K562 treated with DMSO at 1 percent for 48 hours (cell line): Measurements from ENCODE around the gene LGALS3. TPM values are rescaled to one million over a fixed set of nuclear protein-coding genes. Genes with fewer than 3 reads are reported as not detected.

Source experiments
- total RNA-seq: library from RNA; unstranded; fragments of 300-600 nt; gene quantifications from 2 replicates; pipeline ENCODE4 v1.2.3, GENCODE V29; 2022; ENCODE audit warnings: low replicate concordance; ENCODE audit errors: extremely low read depth

The LGALS3 gene
- not detected in 2 replicates for total RNA-seq

GRCh38 chr14:55129086-55129427 is at the start of gene LGALS3:
LGALS3 (plus strand) TSS chr14:55129252; CDS start chr14:55137374, 8,122 bp downstream.

GRCh38 chr14:55191203-55192053 is 62.4 kb downstream of the LGALS3 start, which contains the start of gene DLGAP5:
DLGAP5 (minus strand) TSS chr14:55191585; CDS start chr14:55189179, 2,406 bp downstream.

Other genes starting within 250 kb of the LGALS3 start
- gene GCH1, start 226.4 kb upstream of the LGALS3 start, total RNA-seq: not detected in 2 replicates
- not detected in 2 replicates for gene WDHD1, start 102.2 kb upstream of the LGALS3 start, total RNA-seq
- not detected in 2 replicates for gene SOCS4, start 102.0 kb upstream of the LGALS3 start, total RNA-seq
- gene MAPK1IP1L, start 77.6 kb upstream of the LGALS3 start, total RNA-seq: not detected in 2 replicates
- not detected in 2 replicates for gene DLGAP5, start 62.3 kb downstream of the LGALS3 start, total RNA-seq
- not detected in 2 replicates for gene FBXO34, start 142.2 kb downstream of the LGALS3 start, total RNA-seq